Neuronal stem cell (in vitro differentiated cells): ENCODE data around the gene MAEL.

ENCODE experiments used
- DNase-seq: peaks from one replicate; pipeline ENCODE4 v3.0.0-alpha.2; 2013; ENCODE audit warnings: low spot score
- H2AFZ ChIP-seq: one replicate; pipeline ENCODE4 v1.6.1; 2013; ENCODE audit warnings: mild to moderate bottlenecking, low read length, inconsistent platforms
- H2AK5ac ChIP-seq: 2 replicates; pipeline ENCODE4 v1.6.1; 2013; ENCODE audit warnings: low read depth, mild to moderate bottlenecking, inconsistent platforms, low read length, moderate library complexity, mixed read lengths
- H2BK120ac ChIP-seq: 2 replicates; pipeline ENCODE4 v1.6.1; 2013; ENCODE audit warnings: low read depth, mild to moderate bottlenecking, inconsistent platforms, low read length, moderate library complexity, mixed read lengths
- H2BK12ac ChIP-seq: one replicate; pipeline ENCODE4 v1.6.1; 2013; ENCODE audit warnings: low read length, inconsistent platforms
- H2BK15ac ChIP-seq: 2 replicates; pipeline ENCODE4 v1.6.1; 2013; ENCODE audit warnings: mild to moderate bottlenecking, low read length, inconsistent platforms, mixed read lengths
- H2BK5ac ChIP-seq: one replicate; pipeline ENCODE4 v1.6.1; 2013; ENCODE audit warnings: inconsistent platforms, mild to moderate bottlenecking, low read length, moderate library complexity
- H3K14ac ChIP-seq: one replicate; pipeline ENCODE4 v1.6.1; 2013; ENCODE audit warnings: low read length, inconsistent platforms
- H3K18ac ChIP-seq: 2 replicates; pipeline ENCODE4 v1.6.1; 2013; ENCODE audit warnings: low read length, inconsistent platforms
- H3K23ac ChIP-seq: 2 replicates; pipeline ENCODE4 v1.6.1; 2013; ENCODE audit warnings: low read depth, mild to moderate bottlenecking, mixed read lengths, low read length, inconsistent platforms; ENCODE audit not compliant: poor library complexity
- H3K27ac ChIP-seq: replicated peaks from 3 replicates; pipeline ENCODE4 v1.5.1; 2013; ENCODE audit warnings: low read length, inconsistent platforms
- H3K27me3 ChIP-seq, 3 experiments: 2 replicates each; pipeline ENCODE4 v1.6.1; 2013; ENCODE audit warnings: low read length in 3 of 3, mild to moderate bottlenecking in 2 of 3, inconsistent platforms in 1 of 3, low read depth in 1 of 3, mixed read lengths in 1 of 3, moderate library complexity in 1 of 3; ENCODE audit not compliant: control insufficient read depth in 3 of 3, insufficient read depth in 3 of 3
- H3K36me3 ChIP-seq, 2 donors: replicated peaks in 1 of 2; 2 replicates each; pipeline ENCODE4 v1.6.1; 2013; ENCODE audit warnings: low read length in 2 of 2; ENCODE audit not compliant: control insufficient read depth in 2 of 2, insufficient read depth in 2 of 2
- H3K4ac ChIP-seq: 2 replicates; pipeline ENCODE4 v1.6.1; 2013; ENCODE audit warnings: inconsistent platforms, mild to moderate bottlenecking, low read length, moderate library complexity
- H3K4me1 ChIP-seq, 2 donors: 1 replicate in 1 of 2; 2 replicates in 1 of 2; pipeline ENCODE4 v1.6.1; 2013; ENCODE audit warnings: low read length in 2 of 2, low read depth in 1 of 2; ENCODE audit not compliant: control insufficient read depth in 2 of 2, insufficient read depth in 1 of 2
- H3K4me2 ChIP-seq: one replicate; pipeline ENCODE4 v1.6.1; 2013; ENCODE audit warnings: mild to moderate bottlenecking, low read length, inconsistent platforms; ENCODE audit not compliant: insufficient read depth, poor library complexity, severe bottlenecking
- H3K4me3 ChIP-seq, 2 donors: 2 replicates each; pipeline ENCODE4 v1.5.1; 2013; ENCODE audit warnings: low read length in 2 of 2, mild to moderate bottlenecking in 2 of 2, inconsistent platforms in 1 of 2, moderate library complexity in 1 of 2
- H3K79me1 ChIP-seq: one replicate; pipeline ENCODE4 v1.6.1; 2013; ENCODE audit warnings: low read depth, mild to moderate bottlenecking, inconsistent platforms, low read length, moderate library complexity
- H3K9ac ChIP-seq: one replicate; pipeline ENCODE4 v1.6.1; 2013; ENCODE audit warnings: mild to moderate bottlenecking, low read depth, low read length, inconsistent platforms; ENCODE audit not compliant: poor library complexity
- H3K9me3 ChIP-seq, 2 donors: replicated peaks in 1 of 2; 2 replicates each; pipeline versions ENCODE3 to v1.6.1; 2013; ENCODE audit warnings: low read length in 2 of 2, mild to moderate bottlenecking in 2 of 2, inconsistent platforms in 1 of 2, low read depth in 1 of 2, mixed read lengths in 1 of 2, moderate library complexity in 1 of 2; ENCODE audit not compliant: control insufficient read depth in 2 of 2, insufficient read depth in 1 of 2
- H4K8ac ChIP-seq: one replicate; pipeline ENCODE4 v1.6.1; 2013; ENCODE audit warnings: low read depth, mild to moderate bottlenecking, inconsistent platforms, low read length, moderate library complexity
- H4K91ac ChIP-seq: one replicate; pipeline ENCODE4 v1.6.1; 2013; ENCODE audit warnings: low read length, low read depth, mild to moderate bottlenecking, inconsistent platforms; ENCODE audit not compliant: poor library complexity
- WGBS, 2 donors: extraction: QIAGEN DNeasy Blood & Tissue Kit; methylation state at CpG; one replicate each; pipeline ENCODE4 v1.1.7; 2013; ENCODE audit warnings: missing lambda C conversion rate in 2 of 2, mixed read lengths in 1 of 2; ENCODE audit not compliant: insufficient read length in 2 of 2, insufficient replicate concordance in 1 of 2; ENCODE audit errors: extremely low coverage in 2 of 2; 5-methylcytosine and 5-hydroxymethylcytosine counted together

The MAEL gene

DNA sequence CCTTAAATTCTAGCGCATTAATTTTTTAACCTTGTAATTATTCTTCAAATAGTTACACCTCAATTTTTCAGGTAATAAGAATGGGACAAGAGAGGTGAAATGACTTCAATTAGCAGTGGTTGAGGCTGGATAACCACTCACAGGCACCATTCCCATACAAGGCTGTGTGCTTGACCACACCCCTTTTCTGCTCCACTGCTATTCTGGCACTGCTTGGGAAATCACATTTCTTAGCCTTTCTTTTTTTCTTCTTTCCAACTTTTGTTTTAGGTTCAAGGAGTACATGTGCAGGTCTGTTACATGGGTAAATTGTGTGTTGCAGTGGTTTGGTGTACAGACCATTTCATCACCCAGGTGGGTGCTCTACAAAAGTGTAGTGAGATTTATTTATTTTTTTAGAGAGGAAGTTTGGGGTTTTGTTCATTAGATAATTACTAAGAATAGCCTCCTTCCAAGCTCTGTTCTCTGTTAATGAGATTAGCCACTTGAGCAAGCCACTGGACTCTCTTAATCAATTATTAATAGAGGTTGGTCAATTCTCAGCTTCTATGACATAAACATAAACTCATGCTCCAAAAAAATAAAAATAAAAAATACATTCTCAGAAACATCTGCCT, 28.1 kb upstream of the MAEL start:
- Histone ChIP-seq H3K4me3 (no peak overlapping the region), H2AFZ (no peak overlapping the region), H3K4me2 (no peak overlapping the region), H2BK120ac (no peak overlapping the region), H3K27ac (no peak overlapping the region), H2AK5ac (no peak overlapping the region), H4K8ac (no peak overlapping the region), H3K14ac (no peak overlapping the region), H3K27me3 (peaks cover 0 to 3% (median 0%) of the 10 kb centered on the region in 3 experiments), H2BK5ac (no peak overlapping the region), H3K79me1 (no peaks in the 10 kb centered on the region), H3K4me1 (peaks cover 0 to 4% of the 10 kb centered on the region in 2 donors), H3K9me3 (no peaks in the 10 kb centered on the region), H3K18ac (no peak overlapping the region), H4K91ac (no peak overlapping the region), H3K9ac (no peak overlapping the region), H2BK15ac (no peak overlapping the region), H3K23ac (no peak overlapping the region), H3K4ac (no peak overlapping the region), H2BK12ac (no peak overlapping the region), H3K36me3 (peaks cover 3 to 12% of the 10 kb centered on the region in 2 donors)
- WGBS, 2 donors: no CpG with 5 or more reads among the region's 1 CpG
- no peak for DNase-seq

DNA sequence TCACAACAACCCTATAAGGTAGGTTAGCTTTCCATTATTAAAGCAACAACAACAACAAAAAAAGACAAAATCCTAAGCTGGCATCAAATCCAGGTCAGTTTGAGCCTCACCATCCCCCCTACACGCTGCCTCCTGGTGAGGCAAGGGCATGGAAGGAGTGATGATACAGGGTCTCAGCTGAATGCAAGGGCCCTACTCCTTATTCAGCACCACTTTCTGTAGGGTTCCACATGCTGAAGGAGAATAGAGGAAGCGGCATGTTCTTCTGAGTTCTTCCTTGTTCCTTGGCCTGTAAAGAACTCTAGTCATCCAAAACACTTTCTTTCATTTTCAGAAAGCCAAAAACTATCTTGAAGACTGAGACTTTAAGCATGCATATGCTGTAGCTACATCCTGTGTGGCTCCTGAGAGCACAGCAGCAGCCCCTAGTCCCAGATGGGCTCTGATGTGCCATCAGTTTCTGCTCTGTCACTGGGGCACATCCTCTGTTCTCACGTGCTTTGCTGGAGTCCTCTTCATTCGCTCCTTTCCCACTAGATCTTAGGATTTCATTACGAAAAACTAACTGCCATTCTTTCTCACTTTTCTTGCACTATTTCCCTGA, 19.9 kb upstream of the MAEL start:
- H3K18ac ChIP-seq: no peak overlapping the region
- no CpG with 5 or more reads among the region's 5 CpGs for WGBS, 2 donors
- H4K91ac ChIP-seq: no peak overlapping the region
- H3K27ac ChIP-seq: no peak overlapping the region
- H2BK120ac ChIP-seq: no peak overlapping the region
- H3K4me1 ChIP-seq: peaks cover 18 to 23% of the 10 kb centered on the region in 2 donors
- no peak overlapping the region for H3K4me2 ChIP-seq
- H3K4ac ChIP-seq: no peak overlapping the region
- H2BK15ac ChIP-seq: no peak overlapping the region
- H3K4me3 ChIP-seq: no peak overlapping the region
- no peaks in the 10 kb centered on the region for H3K79me1 ChIP-seq
- no peak for DNase-seq
- no peak overlapping the region for H3K9ac ChIP-seq
- H3K9me3 ChIP-seq: no peaks in the 10 kb centered on the region
- H4K8ac ChIP-seq: no peak overlapping the region
- no peak overlapping the region for H2BK5ac ChIP-seq
- no peak overlapping the region for H2BK12ac ChIP-seq
- H3K14ac ChIP-seq: no peak overlapping the region
- no peaks in the 10 kb centered on the region for H3K36me3 ChIP-seq
- H2AFZ ChIP-seq: no peak overlapping the region
- H2AK5ac ChIP-seq: no peak overlapping the region
- H3K23ac ChIP-seq: no peak overlapping the region
- H3K27me3 ChIP-seq: no peaks in the 10 kb centered on the region

GRCh38 chr1:166971252-166971651, 17.8 kb upstream of the MAEL start:
- no peak overlapping the region for H3K4ac ChIP-seq
- no peak overlapping the region for H3K9ac ChIP-seq
- DNase-seq: no peak
- H3K18ac ChIP-seq: no peak overlapping the region
- no peak overlapping the region for H4K91ac ChIP-seq
- peaks cover 20 to 27% of the 10 kb centered on the region in 2 donors for H3K4me1 ChIP-seq
- H2AFZ ChIP-seq: no peak overlapping the region
- H2BK12ac ChIP-seq: no peak overlapping the region
- no peak overlapping the region for H3K23ac ChIP-seq
- H3K27ac ChIP-seq: no peak overlapping the region
- H2BK5ac ChIP-seq: no peak overlapping the region
- H3K27me3 ChIP-seq: peaks cover 0 to 3% (median under 1%) of the 10 kb centered on the region in 3 experiments
- H3K4me2 ChIP-seq: no peak overlapping the region
- no peaks in the 10 kb centered on the region for H3K9me3 ChIP-seq
- no peaks in the 10 kb centered on the region for H3K79me1 ChIP-seq
- no CpG with 5 or more reads among the region's 3 CpGs for WGBS, 2 donors
- H3K36me3 ChIP-seq: no peaks in the 10 kb centered on the region
- H2BK15ac ChIP-seq: no peak overlapping the region
- no peak overlapping the region for H2BK120ac ChIP-seq
- no peak overlapping the region for H2AK5ac ChIP-seq
- H3K14ac ChIP-seq: no peak overlapping the region
- no peak overlapping the region for H4K8ac ChIP-seq
- no peak overlapping the region for H3K4me3 ChIP-seq

DNA sequence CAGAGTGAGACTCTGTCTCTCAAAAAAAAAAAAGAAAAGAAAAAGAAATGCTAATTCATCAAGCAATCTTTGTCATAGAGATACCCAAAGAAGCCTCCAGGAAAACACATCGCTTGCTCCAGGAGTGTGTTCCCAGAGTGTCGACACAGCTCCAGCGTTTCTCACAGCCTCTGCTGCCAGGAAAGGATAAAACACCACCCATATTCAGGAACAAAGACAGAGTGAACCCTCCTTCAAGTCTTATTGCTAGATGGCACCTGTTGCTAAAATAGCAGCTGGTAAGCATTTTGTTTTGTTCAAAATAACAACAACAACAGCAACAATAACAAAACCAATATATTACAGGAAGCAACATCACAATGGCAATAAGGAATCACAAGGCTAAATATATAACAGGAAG, 16.9 kb upstream of the MAEL start:
- WGBS, 2 donors: no CpG with 5 or more reads among the region's 3 CpGs
- H2AFZ ChIP-seq: no peak overlapping the region
- H3K27me3 ChIP-seq: peaks cover 0 to 8% (median 4%) of the 10 kb centered on the region in 3 experiments

More for the DNA sequence above, 16.9 kb upstream of the MAEL start:
- Histone ChIP-seq H2BK5ac (no peak overlapping the region), H4K8ac (no peak overlapping the region), H4K91ac (no peak overlapping the region), H3K9ac (no peak overlapping the region), H3K36me3 (no peaks in the 10 kb centered on the region), H2BK12ac (no peak overlapping the region), H3K14ac (no peak overlapping the region), H3K23ac (no peak overlapping the region), H3K9me3 (no peaks in the 10 kb centered on the region), H3K4ac (no peak overlapping the region), H3K4me2 (no peak overlapping the region), H3K4me3 (no peak overlapping the region), H3K79me1 (no peaks in the 10 kb centered on the region), H2AK5ac (no peak overlapping the region), H2BK15ac (no peak overlapping the region), H3K4me1 (peaks cover 20 to 31% of the 10 kb centered on the region in 2 donors), H2BK120ac (no peak overlapping the region), H3K27ac (no peak overlapping the region), H3K18ac (no peak overlapping the region)
- DNase-seq: no peak
